CD4-positive, alpha-beta T cell treated with Interleukin-4 for 4 hours (primary cell): ENCODE results near the gene KDSR.

Source experiments
- DNase-seq: peaks from one replicate; pipeline ENCODE4 v3.0.0-alpha.2; 2020

Gene KDSR

DNA sequence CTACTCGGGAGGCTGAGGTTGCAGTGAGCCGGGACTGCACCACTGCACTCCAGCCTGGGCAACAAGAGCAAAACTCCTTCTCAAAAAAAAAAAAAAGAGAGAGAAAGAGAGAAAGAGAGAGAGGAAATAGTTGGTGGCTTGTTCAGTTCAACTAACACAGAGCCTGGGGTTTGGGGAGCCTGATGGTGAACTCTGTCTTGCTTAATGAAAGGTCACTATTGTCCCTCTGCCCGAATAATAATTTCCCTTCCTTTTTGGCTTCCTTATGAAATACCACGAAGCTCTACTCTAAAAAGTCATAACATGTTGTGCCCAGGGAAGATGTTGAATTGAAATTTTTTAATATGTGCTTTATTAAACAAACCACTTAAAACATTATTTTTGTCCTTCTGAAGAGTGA is 64.8 kb downstream of the KDSR start:
- DNase-seq = no peak

DNA sequence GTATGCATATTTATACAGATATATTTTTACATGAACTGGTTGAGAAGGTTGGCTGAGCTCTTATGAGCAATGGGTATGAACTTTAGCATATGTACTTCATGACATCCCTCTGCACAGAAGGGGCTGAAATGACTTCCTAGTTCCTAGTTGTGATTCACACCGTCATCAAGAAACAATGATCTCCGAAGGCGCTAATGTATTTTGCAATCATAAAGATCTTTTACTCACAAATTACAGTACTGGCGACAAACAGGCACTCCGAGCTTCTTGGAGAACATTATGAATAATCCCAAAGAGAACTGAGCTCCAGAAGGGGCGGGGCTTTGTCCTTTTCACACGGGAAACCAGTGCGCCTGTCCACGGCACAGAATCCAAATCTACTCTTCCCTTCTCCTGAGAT is 65.6 kb downstream of the KDSR start:
- no peak for DNase-seq

DNA sequence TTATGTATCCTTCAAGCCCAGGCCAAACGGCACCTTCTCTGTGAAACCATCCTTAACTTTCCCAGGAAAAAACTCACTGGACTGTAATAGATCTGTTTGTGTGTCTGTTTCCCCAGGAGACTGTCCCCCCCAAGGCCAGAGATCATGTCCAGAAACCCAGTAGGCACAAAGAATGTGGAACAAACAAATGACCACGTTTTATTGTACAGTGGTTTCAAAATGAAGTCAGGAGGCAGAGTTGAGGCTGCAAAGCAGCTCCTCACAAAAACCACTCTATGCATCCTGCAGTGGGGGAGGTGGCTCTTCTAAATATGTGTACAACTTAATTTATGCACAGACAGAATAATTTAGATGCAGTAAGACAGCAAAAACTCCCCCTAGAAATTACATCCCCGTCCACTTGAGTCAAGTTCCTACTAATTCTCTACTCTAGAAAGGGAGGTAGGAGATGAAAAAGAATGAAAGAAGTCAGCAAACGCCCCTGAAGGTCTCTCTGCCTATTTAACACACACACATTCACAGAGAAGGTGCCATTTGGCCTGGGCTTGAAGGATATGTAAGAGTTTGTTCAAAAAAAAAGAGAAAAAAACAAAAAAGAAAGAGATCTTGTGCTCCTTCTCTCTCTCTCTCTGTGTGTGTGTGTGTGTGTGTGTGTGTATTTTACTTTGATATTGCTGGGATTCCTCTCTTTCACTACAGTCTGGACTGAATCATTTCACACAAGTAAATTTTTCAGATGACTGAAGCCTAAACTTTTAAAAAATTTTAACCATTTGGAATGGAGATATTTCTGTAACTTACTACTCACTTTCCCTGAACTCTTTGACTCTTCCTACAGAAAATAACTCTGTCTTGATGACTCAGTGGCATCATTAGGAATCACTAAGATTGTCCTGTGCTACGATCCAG is 66.9 kb downstream of the KDSR start:
- peak; percentile 65 for DNase-seq

DNA sequence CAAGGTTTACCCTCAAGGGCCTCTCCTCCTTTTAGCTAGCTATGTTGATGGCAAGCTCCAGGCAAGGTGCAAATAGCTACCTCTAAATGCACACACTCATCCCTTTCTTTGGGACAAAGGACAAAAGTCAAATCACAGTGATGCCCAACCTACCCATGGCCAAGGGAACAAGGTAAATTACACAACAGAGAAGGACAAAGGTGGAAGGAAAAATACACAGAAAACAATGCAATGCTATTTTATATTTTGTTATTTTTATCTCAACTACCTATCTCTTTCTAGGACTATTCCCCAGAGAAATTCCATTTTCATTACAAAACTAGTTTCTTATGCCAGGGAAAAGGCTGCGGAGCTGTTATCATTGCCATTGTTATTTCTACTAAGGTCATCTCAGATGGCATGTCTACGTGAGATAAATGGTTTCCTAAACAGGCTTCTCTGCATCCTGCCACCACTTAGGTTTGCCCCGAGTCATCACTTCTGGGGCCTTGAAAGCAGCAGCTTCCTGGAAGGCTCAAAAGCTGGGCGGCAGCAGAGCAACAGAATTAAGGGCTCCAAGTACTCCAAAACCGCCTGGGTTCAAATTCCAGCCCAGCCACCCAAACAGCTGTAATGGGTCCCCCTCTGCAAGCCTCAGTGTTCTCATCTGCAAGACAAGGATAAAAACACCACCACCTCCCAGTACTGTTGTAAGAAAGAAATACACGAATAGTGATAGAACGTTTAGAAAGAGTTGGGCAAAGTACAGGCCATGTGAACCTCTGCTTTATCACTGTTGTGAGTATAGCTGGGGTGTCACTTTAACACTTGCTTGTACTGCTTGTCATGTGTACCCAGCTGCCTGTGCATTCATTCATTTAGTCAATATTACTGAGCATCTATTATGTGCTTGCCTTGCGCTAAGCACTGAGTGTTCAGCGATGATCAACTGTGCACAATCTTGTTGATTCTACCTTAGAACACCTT is 68.3 kb downstream of the KDSR start:
- DNase-seq = peak; percentile 43

DNA sequence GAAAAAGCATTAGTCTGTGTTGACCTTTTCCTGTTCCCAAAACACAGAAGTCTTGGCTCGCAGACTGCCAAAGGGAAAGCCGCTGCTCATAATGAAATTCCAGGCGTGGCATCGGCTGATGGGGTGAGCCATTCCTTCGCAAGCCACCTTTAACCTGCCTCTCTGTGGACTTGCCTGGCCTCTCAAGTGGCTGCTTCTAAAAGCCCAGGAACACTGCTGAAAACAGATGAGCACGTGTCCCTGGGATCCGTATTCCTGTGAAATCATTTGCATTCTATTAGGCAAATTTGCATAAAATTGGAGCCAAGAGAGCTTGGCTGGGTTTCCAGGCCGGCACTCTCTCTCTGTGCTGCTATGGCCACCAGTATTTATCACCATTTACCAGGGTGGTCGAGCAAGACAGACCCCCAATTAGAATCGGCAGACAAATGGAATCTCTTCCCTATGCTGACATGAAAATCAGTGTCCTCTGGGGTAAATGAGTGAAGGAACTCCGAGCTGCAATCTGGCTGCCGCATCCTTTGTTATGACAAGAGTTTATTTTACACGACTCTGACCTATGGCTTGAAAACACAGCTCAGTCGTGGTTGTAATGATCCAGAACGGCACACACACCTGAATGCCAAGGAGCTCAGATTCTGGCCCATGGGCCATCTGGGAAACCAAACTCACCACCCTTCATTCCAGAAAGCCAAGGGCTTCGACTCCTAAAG is 69.2 kb downstream of the KDSR start:
- DNase-seq = no peak

DNA sequence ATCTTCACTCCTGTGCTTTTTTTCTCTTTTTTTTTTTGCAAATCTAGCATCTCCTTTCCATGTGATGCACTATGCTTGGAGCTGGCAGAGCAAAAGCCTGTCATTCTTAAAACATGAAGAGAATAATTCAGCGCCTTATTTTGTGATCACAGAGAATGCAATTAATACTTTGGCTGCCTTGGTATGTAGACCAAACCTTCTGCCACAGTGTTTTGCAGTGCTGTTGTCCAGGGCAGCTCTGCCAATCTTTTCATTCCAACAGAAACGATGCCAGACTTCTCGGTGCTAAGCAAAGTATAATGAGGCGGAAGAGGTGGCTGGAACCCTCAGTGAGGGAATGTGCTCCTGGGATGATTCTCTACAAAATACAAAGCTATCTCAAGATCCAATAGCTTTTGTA is 73.1 kb downstream of the KDSR start:
- DNase-seq = no peak

DNA sequence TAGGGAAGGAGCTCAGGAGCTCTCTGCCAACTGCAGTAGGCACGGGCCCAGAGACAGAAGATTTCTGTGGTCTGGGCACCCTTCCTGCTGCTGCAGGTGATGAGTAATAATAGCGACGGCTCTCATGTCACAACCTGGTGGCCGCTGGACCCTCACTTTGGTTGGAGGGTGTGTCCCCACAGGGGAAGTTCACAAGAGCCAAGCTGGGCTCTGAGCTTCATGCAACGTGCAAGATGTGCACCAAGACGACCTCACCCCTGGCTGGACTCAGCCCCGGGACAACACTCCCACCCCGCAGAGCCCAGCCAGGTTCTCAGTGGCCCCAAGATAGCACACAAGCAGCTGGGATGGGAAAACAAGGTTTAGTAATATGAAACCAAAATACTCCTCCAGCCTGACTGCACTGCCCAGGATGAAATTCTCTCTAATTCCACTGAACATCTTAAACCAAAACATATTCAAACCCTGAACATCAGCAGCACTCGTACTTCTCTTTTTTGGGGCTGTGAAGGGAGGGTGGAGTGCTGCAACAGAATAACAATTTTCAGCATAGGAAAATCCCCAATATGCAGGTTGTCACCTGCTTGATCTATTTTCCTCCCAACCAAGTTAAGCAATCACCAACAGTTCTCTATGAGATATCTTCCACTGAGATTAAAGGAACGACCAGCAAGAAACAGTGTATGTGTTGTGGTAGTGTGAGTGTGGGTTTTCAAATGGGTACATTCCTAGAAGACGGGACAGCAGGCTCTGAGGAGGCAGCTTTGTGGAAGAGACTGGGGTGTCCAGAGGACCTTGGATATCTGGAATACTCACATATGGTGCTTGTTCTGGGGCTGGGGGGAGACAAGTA is 73.9 kb downstream of the KDSR start:
- peak; percentile 61 for DNase-seq

DNA sequence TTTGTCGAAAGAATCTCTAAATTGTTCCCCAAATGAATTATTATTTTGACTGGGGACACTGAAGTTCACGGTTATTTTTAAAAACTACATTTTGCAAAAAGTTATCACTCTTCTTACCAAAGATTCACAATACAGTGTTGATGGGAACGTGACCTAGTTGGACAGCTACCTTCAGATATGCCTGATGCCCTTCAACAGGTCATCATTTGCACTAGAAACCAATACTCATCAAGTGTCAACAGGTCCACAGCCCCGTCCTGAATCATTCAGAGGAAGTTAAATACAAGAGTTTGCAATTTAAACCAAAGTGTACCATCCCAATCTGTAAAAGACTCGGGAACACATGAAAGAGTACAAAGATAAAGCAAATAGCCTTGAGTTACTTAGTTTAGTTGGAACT is 75.7 kb downstream of the KDSR start:
- no peak for DNase-seq

DNA sequence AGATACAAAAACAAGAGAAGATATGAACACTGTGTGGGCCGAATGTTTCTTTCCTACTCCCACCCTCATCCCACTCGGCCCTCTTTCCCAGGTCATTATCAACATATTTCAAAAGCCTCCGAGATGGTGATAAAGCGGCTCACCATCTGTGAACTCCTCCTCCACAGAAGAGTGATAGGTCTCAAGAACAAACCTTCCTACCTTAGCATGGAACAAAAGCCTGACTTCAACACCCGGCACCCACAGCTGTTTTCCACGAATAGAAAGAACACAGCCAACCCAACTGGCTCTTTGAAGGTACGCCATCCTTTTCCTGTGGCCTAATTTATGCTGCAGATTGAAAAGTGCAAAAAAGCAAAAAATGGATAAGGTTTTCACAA is 76.2 kb downstream of the KDSR start:
- peak; percentile 51 for DNase-seq

DNA sequence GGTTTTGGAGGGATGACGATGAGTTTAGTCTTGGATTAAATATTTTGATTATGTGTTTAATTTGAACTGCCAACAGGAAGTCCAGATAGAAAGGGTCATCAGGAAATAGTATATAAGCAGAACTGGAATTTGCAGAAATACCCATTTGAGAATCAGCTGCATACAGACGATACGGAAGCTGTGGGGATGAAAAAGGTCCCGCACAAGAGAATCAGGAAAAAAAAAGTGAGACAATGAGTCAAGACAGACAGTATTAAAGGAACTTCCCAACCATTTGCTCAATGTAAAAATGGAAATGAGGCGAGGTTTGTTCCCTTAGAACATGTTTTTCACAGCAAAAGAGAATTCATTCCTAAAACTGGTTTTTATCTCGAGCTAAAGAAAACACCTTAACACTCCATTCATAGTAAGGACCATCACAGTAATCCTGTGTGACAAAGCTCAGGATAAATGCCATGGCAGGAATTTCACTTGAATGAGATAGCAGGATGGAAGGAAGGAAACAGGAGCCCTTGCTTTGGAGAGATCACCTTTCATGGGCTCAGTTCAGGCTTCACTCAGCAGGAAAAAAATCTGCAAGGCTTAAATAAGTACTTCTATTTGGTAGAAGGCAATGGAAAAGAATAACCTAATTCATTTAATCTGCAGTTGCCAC is 76.7 kb downstream of the KDSR start:
- DNase-seq = no peak

DNA sequence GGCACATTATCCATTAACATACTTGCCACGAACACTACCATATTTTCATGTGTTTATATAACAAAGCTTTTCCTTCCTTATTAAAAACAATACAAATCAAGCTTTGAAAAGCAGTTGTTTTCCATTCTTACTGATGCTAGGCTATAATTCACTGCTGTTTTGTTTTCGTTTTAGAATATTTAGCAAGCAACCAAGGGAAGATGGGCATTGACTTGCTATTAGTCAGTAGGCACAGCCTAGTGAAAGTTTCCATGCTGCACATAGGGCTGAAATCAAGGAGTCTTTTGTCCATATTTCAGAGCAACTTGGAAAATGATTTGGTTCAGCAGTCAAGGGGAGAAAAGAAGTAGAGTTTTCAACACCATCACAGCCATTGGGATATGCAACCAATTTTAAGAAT is 78.7 kb downstream of the KDSR start:
- DNase-seq = no peak

DNA sequence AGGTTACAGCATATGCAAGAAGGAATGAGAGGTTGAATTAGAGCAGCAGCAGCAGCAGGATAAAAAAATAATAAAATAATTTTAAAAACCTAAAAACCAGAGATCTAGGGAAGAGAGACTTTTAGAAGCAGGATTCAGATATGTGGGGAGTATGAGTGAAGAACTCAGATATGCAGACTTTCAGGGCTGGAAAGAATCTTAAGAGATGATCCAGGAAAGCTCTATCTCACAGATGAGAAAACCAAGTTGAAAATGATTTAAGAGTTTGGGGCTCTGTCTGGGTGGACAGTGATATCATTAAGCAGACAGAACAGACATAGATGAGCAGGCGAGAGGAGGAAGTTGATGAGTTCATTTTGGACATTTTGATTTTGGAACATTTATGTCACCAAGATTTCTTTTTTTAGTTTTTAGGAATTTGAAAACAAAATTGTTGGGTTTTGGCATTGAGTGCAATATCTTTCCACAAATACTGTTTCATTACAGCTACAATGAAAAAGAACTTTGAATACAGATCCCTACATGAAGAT is 79.2 kb downstream of the KDSR start:
- DNase-seq = no peak

DNA sequence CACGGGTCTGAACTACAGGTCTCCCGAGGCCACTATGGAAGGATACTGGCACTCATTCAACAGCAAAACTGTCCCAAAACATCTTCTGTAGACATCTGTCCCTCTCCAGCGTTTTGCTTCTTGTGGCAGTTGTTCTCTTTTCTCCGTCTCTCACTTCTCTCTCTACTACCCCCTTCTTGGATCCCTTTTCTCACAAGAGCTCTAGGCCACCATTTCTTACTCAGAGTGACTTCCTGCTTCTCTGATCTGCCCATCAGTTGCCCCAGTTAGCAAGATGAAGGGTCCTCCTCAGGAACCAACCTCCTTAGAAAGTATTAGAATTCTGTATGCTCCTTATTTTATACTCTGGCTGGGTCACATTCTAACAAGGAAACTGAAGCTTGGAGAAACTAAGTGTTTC is 80.1 kb downstream of the KDSR start:
- DNase-seq = no peak

DNA sequence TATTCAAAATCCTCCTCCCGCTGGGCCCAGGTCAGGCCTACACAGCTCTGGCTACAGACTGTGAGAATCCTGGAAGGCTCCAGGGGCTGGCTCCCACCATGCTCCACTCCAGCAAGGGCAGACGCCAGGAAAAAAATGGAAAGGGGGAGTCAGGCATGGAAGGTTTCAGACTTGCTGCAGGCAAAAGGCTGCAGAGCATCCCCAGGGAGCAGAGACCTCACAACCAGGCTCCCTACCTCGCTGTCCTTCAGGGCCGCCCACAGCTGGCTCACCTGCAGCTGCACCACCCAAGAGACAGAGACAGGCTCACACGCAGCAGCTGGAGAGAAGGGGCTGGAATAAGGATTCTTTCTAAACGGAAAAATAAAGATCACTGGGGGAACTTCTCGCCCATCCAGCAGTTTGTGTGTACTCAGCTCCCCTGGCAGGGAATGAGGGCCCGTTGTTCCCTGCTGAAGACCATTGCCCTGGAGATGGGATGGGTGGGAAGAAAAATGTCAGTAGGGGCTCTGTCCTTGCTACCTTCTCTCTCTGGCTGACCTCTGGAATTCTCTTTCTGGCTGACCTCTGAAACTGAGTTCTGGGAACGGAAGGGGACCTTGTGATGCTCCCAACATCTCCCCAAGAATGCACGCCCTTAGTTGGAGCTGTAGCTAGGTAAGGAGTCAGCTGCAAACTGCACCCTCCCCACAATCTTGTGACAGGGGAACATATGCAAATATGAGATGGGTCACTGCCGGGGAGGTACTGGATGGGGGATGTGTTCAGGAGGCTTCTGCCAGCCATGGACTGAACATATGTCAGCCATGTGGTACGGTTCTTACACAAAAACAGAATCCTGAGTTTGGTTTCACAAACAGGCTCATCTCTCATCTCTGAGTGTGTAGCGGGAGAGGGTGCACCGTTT is 81.9 kb downstream of the KDSR start:
- DNase-seq = no peak

DNA sequence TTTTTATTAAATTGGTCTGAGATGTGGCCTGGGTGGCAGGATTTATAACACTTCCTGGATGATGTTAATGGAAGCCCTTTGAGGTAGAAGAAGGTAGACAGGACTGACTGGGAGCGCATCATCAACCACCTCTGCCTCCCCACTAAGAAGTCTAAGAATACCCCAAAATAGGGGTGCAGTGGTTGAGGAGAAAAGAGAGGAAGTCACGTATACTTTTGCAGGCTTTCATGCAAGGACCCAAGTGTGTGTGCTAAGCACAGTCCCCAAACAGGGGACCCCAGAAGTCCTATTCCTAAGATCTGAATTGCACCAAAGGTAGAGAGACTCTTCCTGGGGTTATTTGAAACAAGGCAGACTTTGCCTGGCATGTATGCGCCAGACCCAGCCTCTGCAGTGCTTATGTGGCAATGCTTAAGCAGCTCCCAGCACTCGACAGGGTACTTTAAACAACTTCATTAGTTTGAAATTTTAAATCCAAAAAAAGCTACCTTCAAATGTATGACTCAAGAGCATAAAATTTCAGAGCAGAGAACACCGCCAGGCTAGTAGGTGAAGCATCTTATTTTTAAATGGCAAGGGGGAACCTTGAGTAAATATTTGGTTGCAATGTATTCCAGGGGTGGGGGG is 82.7 kb downstream of the KDSR start:
- DNase-seq = no peak

DNA sequence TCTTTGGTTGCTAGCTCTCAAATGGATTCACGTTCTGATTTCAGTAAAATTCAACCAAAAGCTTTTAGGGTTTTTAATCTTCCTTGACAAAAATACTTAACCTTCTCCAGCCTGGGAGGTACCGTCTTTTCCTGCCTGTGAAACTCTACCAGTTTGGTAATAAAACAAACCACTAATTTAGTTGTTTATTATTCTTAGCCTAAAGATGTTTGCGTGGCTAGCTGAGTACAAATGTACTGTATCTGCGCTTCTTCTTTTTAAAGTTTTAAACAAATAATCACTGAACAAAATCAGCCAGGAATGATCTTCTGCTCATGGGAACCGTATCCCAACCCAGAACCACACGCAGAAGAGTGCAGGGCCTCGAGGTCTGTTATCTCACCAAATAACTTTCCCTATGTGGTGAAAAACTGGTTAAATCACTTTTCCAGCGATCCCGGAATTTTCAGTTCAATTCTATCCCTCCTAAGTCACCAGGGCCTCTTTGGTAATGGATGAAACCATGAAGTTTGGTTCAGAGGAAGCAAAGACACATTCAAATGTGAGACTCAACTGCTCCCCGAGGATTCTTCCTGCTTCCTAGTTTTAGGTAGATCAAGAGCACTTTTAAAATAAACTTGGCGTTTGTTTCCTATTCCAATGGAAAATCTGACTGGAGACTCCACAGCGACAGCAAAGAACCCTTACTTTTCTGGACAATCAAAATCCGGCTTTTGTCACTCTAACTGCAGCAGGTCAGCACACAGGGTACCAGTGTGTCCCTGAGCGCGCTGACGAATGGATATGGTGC is 83.5 kb downstream of the KDSR start:
- no peak for DNase-seq

DNA sequence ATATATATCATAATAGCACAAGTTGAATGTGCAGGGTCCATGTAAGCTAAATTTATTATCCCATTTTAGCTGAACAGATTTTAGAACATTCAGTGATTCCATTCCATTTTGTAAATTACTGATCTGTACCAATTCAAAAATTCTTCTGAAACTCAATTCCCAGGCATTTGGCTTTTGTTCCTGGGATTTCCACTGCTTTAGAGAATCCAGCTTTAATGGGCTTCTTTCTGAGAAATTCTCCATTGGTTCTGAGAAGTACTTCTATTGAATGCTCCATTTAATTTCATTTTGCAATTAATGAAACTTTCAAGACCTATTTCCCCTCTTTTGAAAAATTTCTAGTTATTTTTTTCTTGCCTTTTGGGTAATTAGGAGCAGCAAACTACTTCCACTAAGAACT is 84.2 kb downstream of the KDSR start:
- no peak for DNase-seq
